Right renal pelvis (tissue), 4 donors: ENCODE results near the gene LRRC26. TPM values are rescaled to one million over a fixed set of nuclear protein-coding genes. Genes with fewer than 3 reads are reported as not detected.

Source experiments
- DNase-seq, 4 donors: peaks; one replicate each; pipeline ENCODE4 v3.0.0-alpha.2; 2013; ENCODE audit warnings: low read depth in 4 of 4, low spot score in 3 of 4, missing footprints in 1 of 4
- polyA plus RNA-seq, 4 donors: library from polyadenylated mRNA; unstranded; fragments of 120-200 nt; gene quantifications; one replicate each; pipeline ENCODE4 v1.2.1, GENCODE V29; 2013; ENCODE audit not compliant: insufficient read length in 4 of 4

LRRC26 gene, protein sequence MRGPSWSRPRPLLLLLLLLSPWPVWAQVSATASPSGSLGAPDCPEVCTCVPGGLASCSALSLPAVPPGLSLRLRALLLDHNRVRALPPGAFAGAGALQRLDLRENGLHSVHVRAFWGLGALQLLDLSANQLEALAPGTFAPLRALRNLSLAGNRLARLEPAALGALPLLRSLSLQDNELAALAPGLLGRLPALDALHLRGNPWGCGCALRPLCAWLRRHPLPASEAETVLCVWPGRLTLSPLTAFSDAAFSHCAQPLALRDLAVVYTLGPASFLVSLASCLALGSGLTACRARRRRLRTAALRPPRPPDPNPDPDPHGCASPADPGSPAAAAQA
- under 1 TPM in 1 of 4 donors, not detected in 3; 0.16 TPM for polyA plus RNA-seq

DNA sequence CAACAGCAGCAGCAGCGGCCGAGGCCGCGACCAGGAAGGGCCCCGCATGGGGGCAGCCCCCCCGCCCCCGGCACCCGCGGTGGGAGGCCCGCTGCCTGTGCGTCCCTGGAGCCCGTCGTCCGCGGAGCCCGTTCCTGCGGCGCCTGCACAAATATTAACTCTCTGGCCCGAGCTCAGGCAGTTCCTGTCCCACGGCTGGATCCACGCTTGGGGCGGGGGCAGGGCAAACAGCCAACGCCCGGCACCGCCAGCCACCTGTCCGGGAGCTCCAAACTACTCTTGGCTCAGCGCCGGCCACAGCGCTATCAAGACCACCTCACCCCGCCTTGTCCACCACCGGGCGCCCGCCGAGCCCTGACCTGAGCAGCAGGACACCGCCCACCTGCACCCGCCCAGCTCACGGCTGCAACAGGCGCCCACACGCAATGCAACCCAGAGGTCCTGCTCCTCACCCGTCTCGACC is at the start of gene LRRC26:
LRRC26 (minus strand) TSS at position 156 of the 463 bp plus-strand sequence; CDS start at position 48, 108 bp downstream.
- no peak for DNase-seq

DNA sequence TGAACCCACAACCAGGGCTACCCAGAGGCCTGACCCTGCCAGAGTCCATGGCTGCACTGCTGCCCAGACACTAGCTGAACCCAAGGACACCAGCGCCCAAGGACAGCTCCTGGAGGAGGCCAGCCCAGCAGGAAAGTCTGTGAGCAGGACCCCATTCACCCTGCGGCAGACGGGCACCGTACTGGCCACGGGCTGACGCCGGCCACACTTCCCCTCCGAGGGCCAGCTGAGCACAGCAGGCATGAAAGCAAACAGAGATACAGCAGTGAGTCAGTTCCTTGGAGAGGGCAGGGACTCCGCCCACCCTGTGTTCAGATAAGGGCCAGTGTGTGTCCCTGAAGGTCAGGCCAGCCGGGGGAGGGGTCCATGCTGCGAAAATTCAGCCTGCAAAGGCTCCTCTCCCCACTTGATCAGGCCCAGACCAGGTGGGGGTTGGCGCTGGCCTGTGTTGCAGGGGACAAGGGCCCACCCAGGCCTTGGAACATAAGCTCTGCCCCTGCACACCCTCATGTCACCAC is 49.0 kb upstream of the LRRC26 start:
- no peak for DNase-seq

DNA sequence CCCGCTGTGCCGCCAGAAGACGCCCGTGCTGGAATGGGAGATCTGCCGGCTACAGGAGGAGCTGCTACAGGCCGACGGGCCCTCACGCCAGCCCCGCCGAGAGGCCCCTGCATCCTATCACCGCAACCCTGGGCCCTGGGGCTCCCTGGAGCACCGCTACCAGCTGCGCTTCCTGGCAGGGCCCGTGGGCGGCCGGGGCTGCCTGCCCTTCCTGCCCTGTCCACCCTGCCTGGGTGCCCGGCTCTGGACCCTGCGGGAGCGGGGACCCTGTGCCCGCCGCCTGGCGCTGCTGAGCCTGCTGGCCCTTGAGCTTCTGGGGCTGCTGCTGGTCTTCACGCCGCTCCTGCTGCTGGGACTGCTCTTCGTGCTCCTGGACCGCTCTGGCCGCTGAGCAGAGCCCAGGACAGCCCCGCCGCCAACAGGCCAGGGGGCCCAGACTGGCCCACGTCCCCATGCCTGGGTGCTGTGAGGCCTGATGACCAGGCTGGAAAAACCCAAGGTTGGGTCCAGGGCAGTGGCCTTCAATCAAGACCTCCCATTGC is 48.4 kb upstream of the LRRC26 start:
- no peak for DNase-seq

DNA sequence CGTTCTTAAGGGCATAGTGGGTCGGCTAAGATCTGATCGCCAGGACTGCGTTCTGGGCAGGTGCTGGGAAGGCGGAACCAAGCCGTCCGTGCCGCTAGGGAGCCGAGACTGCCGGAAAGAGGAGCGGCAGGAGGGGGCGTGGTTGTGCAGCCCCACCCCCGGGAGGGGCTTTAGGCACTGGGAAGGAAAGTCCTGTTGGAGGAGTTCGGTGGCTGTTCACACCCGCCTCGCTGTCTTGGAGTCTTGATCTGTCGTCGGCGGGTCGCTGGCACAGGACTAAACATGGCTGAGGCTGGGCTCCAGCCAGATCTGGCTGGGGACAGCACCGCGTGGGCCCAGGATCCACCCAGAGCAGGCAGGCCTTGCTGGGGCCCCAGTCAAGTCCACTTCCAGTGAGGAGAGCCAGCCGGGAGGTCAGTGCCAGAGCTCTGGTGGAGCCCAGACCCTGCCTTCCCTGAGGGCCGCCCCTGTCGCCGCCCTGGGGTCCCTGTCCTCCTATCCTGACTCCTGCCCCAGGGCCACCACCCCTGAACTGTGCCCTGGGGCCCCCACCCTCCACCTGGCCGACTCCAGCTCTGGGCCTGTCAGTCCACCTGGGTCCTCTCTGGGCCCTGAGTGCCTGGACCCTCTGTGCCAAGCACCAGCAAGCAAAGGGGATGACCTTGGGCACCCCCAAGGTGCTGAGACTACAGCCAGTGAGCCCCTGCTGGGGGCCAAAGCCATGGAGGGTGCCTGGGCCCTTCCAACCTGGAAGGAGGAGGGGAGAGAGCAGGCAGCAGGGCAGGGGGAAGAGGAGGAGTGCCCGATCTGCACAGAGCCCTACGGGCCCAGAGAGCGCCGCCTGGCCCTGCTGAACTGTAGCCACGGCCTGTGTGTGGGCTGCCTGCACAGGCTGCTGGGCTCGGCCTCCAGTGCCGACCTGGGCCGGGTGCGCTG is 47.7 kb upstream of the LRRC26 start:
- DNase-seq = no peak

DNA sequence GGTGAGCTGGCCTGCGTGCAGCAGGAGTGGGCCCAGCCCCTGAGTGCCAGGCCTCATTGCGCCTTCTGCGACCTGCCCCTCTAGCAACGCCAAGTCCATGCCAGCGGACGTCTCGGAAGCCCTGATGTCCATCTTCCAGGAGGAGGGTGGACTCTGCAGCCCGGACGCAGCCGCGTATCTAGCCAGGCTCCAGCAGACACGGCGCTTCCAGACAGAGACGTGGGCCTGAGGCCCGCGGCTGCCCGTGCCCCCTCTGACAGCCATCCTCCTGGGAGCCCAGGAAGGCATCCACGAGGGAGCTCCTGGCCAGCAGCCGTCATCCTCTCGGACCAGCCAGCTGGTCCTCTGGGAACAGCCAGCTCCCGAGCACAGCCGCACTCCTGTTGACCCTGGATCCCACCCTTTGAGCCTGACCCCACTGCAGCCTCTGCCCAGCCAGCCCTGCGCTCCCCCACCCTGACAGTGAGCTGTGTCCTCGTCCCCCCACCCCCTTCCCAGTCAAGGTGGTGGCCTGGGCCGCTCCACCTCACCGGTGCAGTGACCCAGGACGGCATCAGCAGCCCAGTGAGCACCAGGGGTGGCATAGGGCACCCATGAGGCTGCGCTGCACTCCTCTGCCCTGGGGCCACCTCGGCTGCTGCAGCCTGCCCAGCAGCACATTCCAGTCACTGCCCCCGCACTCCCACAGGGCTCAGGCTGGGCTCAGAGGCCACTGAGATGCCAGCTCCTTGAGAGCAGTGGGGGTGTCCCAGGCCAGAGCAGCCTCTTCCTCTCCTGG is 46.5 kb upstream of the LRRC26 start:
- DNase-seq = no peak

DNA sequence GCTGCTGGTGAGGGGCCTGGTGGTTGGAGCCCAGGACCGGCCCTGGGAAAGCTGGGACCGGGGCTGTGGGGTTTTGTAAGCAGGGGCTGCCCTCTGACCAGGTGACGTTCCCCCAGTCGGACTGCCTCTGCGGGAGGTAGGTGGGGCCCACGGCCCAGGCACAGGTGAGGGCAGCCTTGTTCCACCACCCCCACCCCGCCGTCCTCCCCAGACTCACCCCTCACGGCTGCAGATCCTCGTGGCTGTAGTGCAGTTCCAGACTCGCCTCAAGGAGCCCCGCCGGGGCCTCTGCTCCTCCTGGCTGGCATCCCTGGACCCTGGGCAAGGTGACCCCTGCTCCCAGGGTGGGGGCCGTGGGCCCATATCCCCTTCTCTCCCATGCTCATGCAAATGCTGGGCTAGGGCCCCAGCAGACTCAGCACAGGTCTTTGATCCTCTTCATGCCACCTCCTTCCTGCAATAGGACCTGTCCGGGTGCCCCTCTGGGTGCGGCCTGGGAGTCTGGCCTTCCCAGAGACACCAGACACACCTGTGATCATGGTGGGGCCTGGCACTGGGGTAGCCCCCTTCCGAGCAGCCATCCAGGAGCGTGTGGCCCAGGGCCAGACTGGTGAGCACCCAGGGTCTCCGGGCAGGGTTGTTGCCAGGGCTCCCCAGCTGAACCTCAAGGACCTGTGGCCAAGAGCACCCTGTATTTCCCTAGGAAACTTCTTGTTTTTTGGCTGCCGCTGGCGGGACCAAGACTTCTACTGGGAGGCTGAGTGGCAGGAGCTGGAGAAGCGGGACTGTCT is 45.5 kb upstream of the LRRC26 start:
- DNase-seq = no peak

DNA sequence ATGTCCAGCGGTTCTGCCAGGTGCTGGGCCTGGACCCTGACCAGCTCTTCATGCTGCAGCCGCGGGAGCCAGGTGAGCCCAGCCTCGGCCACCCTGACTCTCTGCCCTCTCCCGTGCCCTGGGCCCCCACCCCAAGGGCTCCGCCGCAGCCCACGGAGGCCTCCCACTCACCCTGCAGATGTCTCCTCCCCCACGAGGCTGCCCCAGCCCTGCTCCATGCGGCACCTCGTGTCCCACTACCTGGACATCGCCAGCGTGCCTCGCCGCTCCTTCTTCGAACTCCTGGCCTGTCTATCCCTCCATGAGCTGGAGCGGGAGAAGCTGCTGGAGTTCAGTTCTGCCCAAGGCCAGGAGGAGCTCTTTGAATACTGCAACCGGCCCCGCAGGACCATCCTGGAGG is 44.8 kb upstream of the LRRC26 start:
- no peak for DNase-seq

DNA sequence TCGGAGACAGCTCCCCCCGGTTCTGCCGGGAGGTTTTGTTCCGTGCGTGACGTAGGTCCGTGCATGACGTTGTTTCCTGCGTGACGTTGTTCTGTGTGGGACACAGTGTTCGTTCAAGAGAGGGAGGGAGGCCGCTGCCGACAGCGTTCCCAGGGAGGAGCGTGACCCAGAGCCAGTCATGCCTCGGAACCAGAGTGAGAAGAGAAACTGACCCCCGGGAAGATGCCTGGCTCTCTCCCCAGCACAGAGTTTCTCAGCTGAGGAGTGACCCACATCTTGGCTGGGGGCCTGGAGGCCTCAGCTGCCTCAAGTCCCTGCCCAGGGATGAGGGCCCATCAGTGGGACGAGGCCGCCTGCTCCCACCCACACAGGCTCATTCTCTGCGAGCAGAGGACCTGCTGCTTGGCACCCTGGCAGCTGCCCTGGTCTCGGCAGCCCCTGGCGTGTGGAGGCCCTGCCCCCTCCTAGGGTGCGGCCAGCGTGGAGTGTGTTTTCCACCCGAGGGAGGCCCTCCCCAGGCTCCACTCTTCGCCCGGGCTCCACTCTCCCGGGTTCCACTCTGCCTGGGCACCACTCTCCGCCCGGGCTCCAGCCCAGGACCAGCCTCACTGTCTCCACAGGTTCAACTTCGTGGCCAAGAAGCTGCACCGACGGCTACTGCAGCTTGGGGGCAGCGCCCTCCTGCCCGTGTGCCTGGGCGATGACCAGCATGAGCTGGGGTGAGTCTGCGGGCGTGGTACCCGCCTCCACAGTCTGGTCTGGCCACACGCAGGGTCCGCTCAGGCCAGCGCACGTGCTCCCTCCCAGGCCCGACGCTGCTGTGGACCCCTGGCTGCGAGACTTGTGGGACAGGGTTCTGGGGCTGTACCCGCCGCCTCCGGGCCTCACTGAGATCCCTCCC is 43.6 kb upstream of the LRRC26 start:
- no peak for DNase-seq

DNA sequence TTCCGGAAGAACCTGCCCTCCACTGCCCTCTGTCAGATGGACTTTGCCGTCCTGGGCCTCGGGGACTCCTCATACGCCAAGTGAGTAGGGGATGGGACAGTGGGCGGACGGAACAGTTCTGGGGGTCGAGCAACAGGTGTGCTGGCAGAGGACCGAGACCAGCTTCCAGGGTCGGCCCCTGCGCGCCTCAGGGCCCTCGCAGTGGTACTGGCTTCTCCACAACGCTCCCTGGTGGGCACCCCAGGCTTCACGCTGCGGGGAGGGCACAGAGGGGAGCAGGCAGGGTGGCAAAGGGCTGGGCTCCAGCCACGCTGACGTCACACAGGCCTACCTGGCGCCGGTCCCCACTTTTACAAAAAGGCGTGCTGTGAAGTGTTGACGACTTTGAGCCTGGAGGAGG is 42.7 kb upstream of the LRRC26 start:
- DNase-seq = no peak

DNA sequence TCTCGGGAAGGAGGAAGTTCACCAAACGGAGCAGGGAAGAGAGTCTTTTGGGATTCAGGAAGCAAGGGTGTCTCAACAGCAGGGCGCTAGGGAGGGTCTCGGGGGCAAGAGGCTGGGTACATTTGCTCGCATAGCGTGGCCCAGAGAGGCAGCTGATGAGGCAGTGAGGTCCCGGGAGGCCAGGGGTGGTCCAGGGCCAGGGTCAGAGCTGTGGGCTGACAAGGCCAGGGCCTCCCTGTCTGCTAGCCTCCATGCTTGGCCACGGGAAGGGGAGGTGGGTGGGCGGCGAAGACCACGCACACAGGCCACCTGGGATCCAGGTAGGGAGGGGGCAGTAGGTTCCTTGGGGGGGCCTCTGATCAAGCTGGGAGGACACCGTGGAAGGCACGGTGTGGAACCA is 41.7 kb upstream of the LRRC26 start:
- no peak for DNase-seq

DNA sequence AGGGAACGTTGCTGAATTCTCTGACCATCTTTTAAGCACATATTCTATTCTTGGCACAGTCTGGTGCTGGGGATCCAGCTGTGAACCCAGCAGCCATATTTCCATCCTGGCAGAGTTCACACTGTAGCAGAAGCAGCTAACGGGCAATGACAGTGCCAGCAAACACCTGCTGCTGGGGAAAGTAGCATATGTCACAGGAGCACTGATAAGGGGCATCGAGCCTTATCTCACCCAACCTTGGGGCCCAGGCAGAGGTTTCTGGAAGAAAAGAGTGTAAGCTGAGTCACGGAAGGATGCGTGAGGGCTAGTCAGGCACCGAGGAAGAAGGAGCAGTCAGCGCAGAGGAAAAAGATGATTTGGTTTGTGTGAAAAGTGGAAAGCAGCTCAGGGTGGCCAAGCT is 36.8 kb upstream of the LRRC26 start:
- no peak for DNase-seq

DNA sequence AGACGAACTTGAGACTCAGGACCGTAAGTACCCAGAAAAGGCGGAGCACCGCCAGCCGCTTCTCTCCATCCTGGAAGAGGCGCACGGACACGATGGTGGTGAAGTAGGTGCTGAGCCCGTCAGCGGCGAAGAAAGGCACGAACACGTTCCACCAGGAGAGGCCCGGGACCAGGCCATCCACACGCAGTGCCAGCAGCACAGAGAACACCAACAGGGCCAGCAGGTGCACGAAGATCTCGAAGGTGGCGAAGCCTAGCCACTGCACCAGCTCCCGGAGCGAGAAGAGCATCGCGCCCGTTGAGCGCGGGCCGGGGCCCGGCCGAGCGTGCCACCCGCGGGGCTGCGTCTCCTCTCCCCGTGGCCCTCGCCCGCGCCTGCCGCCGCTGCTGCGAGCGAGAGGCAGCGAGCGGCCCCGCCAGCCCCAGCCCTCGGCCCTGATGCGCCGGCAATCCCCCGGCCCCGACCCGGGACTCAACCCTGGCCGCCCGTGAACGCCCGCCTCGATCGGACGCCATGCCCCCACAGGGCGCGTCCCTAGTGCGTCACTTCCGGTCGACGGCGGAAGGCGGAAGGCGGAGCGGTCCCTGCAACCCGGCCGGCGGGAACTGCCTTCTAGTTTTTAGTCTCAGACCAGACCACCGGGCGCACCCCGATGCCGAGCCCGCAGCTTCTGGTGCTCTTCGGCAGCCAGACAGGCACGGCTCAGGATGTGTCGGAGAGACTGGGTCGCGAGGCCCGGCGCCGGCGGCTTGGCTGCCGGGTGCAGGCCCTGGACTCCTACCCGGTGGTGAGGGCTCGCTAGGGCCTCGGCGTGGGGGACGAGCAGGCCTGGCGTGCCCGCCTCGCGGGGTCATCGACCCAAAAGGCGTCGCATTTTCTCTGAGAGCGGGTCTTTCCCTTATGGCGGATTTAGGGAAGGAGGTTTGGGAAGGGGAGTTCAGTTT is 35.5 kb upstream of the LRRC26 start, which contains the start of the genes NDOR1 and TMEM203:
NDOR1 (plus strand) TSS at position 575 of the 944 bp plus-strand sequence; CDS start at position 653, 78 bp downstream.
TMEM203 (minus strand) TSS at position 523 of the 944 bp plus-strand sequence; CDS start at position 289, 234 bp downstream.
- peak; percentile 76 to 89 (median 80) for DNase-seq

DNA sequence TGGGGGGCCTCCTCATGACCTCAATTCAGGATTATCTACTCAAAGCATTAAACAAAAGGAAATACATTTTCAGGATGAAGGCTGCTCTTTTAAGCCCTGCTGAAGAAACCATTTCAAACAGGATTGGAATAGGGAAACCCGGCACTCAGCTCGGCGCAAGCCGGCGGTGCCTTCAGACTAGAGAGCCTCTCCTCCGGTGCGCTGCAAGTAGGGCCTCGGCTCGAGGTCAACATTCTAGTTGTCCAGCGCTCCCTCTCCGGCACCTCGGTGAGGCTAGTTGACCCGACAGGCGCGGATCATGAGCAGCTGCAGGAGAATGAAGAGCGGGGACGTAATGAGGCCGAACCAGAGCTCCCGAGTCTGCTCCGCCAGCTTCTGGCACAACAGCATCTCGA is 34.9 kb upstream of the LRRC26 start:
- no peak for DNase-seq

DNA sequence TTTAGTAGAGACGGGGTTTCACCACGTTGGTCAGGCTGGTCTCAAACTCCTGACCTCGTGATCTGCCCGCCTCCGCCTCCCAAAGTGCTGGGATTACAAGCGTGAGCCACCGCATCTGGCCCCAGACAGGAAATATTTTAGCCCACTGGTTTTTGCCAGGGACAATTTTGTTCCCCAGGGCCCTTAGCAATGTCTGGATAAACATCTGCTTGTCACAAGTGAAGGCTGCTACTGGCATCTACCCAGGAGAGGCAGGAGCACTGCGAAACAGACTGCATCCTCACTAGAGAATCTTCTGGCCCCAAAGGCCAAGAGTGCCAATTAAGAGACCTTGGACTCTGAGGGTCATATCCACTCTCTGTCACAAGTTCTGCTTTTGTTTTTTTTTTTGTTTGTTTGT is 33.1 kb upstream of the LRRC26 start:
- no peak for DNase-seq

DNA sequence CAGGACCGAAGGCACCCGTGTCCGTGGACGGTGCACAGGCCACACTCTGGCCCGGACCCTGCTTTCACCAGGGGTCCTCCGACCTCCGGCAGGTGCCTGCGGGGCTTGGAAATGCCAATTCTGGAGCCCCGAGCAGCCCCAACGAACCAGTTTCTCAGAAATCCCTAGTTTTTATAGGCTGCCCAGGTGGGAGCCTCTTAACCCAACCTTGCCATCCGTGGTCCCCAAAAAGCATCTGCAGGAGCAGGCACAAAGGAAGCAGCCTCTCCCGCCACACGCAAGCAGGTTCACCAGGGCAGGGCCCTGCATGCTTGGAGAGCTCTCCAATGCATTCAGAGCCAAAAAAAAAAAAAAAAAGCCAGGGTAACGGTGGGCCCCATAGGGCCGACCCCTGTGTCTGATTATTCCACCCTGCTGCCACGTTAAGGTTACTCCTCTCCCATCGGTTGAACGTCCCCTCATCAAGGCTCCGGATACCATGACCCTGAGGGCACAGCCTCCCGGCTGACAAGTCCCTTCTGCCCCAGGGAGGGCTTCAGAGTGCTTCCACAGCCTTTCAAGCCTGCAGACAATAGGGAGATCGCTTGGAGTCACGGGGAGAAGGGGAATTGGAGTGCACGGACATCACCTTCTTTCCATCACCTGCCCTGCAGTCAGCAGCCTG is 31.5 kb upstream of the LRRC26 start:
- DNase-seq = no peak
